Measurements from ENCODE around the gene C1orf174.

Gene C1orf174

DNA sequence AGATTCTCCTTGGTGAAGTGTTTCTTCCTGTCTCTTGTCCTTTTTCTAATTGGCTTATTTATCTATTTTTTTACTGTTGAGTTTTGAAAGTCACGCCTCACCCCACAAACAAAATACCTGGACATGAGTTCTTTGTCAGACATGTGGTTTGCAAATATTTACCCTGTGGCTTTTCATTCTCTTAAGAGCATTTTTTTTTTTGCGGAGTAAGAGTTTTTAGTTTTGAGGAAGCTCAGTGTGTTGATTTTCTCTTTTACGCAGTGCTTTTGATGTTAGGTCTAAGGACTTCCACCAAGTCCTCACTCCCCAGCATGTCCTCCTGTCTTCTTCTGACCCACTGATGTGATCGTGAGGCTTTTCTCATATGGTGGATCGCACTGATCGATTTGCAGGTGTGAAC is 35.2 kb downstream of the C1orf174 start:
- no peak for DNase-seq

GRCh38 chr1:3863231-3863935 is 36.7 kb downstream of the C1orf174 start:
- no peak for DNase-seq

DNA sequence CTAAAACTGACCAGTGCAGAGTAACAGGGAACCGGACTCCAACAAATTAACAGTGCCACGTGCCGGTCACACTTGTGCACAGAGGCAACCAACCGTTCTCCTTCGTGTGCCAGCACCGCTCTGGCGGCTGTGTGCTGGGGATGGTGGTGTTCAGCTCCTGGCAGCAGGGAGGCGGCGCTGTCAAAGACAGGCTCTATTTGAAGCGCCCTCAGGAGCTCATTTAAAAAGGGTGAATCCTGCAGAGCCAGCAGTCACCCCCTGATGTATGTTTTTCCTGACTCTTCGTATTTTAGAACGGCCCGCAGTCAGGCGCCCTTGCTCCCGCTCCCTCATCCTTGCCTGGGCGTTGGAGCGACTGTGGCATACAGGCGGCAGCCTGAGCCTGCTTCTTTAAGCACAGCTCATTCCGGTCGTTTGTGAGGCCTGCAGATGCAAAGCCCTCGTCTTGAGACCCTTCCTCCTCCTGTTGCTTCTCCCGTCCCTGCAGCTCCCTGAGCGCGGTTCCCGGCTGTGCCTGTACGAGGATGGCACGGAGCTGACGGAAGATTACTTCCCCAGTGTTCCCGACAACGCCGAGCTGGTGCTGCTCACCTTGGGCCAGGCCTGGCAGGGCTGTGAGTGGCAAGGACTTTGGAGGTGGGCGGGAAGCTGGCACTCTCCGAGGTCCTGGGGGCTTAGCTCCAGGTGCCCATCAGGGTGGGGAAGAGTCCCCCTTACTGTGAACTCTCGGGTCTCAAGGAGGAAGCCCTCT is 41.7 kb downstream of the C1orf174 start:
- peak; percentile 6 to 21 for DNase-seq

- DNase-seq: no peak
These were observed 42.3 kb downstream of the C1orf174 start for GRCh38 chr1:3857791-3858129.

DNA sequence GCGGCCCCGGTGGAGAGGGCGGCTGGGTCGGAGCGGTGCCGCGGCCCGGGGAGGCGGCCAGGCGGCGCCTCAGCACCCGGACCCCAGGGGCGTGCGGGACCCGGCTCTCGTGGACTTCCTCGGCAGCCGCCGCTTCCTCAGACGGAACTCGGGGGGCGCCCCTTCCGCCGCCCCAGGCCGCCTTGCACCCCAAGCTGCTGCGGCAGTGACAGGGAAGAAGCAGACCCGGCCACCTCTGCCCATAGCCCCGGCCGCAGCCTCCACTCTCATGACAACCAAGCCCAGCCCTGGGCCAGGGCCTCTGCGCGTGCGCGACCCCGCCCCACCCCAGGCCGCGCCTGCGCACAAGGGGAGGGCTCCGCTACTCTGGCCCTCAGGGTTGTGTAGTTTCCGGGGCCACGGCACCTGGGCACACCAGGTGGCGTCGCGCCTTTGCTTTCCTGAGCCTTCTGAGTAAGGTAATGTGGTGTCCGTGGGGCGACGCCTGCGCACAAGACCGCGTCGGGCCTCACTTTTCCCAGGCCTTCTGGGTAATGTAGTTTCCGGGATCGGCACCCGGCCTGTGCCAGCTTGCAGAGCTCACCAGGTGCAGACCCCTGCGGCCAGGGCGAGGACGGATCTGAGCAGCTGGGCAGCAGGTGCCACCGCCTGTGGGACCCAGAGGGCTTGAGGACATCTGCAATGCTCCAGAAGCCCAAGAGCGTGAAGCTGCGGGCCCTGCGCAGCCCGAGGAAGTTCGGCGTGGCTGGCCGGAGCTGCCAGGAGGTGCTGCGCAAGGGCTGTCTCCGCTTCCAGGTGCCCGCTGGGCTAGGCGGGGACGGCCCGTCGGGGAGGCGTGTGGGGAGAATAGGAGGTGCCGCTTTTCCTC is 42.9 kb downstream of the C1orf174 start, which contains the start of the genes CEP104 and DFFB:
Gene CEP104 (minus strand): TSS at position 289 of the 868 bp plus-strand sequence. CDS start 4,804 bp downstream, outside the sequence.
Gene DFFB (plus strand): TSS at position 554 of the 868 bp plus-strand sequence. CDS start 128 bp downstream, at position 682.
- DNase-seq: peak; percentile 93 to 95

DNA sequence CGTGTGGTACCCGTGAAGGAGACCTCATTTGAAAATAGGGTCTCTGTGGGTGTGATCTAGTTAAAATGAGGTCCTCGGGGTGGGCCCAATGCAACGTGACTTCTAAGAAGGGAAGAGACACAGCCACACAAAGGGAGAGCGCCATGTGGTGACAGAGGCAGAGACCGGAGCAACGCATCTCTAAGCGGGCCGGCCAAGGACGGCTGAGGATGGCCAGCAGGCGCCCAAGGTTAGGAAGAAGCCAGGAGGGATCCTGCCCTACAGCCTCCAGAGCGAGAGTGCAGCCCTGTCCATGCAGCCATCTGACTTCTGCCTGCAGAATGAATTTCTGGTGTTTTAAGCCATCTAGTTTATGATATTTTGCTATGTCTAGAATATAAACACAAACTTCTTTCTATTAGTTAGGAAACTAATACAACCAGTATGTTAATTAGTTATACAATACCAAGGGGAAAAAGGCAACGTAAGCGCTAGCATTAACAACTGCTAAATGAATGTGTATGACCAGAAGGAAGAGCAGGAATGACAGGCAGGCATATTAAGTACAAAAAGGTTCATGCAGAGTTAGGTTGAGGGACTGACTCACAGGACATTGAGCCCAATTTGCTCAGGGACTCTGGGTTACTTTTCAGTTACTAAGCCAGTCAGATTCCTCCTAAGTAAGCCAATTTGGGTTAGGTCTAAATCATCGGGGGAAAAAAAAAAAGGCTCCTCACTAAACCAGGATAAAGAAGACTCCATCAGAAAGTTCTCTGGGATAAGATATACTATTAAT is 47.2 kb downstream of the C1orf174 start:
- DNase-seq: no peak

DNA sequence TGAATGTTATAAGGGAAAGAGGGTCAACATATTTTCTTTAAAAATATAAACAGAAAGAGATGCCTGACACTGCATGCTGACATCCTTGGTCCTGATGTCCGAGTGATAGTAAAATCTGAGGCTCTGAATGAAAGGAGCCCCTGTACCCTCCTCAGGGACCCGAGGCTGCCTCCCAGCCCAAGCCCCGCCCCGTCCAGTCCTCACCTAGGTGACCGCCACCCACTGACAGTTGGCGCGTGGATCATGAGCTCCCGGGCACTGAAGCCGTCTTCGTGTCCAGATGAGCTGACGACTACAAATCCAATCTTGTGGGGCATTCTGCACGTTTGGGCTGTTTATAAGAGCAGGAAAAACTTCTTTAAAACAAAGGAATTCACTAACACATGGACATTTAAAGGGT is 48.0 kb downstream of the C1orf174 start:
- no peak for DNase-seq

DNA sequence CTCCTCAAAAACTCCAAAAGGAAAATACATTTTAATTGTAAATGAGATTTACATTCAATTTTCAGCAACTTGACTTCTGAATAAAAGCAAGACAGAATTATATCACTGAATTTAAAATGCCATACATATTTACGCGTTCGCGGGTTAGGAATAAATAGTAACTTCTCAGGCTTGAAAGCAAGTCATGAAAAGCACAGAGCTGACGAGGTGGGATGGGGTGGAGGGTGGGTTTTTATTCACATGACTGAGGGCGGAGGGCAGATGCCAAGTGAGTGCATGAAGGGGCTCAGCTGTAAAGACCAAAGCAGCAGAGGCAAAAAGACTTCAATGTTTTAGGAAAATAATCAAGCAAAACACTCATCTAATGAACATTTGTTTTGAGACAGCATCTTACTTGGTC is 48.8 kb downstream of the C1orf174 start:
- no peak for DNase-seq

DNA sequence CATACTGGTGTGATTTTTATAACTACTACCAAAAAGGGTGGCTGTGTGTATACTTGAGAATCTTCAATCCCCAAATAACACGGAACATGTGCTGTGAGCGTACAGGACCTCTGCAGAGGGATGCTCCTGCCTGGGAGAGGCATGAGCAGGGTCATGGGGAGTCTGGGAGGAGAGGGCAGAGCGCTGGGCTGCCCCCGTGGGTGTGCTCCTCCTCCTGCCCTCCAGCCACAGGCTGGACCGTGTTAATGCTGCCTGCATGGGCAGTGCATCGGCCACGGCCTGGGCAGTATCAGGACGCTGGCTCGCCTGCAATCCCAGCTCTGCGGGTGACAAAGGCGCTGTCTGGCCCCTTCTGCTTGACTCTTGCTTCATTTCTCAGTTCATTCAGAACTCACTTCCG is 49.2 kb downstream of the C1orf174 start:
- DNase-seq: no peak

DNA sequence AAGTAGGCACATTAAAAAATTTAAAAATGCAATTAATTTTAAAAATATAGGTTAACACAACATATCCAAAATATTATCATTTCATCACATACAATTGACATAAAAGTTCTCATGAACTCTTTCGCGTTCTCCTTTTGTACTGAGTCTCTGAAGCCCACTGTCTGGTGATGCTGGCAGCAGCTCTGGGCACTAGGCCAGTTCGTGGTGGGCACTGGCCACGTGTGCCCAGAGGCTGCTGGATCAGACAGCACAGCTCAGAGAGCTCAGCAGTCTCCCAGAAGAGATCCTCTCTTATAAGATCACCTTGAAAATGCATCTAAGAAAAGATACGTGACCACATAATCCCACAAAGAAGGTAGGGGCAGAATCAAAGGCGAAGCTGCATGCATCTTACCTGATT is 53.0 kb downstream of the C1orf174 start:
- DNase-seq: no peak

DNA sequence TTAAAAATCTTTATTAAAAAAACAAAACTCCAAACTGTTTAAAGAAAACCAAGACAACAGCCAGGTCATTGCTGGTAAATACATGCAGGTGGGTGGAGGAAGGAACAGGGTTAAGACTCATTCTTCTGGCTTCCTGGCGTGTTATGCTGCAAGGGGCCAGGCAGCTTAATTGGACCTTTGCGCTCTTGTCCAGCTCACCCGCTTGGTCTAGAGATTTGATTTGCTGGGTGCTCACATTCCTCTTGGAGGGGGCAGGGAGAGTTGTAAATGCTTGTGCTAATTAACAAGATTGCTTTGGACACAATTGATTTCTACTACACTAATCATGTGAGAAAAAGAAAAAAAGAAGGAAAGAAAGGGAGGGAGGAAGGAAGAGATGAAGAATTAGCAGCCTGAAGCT is 53.5 kb downstream of the C1orf174 start:
- DNase-seq: no peak

GRCh38 chr1:3842912-3843311 is 57.2 kb downstream of the C1orf174 start:
- DNase-seq: no peak

DNA sequence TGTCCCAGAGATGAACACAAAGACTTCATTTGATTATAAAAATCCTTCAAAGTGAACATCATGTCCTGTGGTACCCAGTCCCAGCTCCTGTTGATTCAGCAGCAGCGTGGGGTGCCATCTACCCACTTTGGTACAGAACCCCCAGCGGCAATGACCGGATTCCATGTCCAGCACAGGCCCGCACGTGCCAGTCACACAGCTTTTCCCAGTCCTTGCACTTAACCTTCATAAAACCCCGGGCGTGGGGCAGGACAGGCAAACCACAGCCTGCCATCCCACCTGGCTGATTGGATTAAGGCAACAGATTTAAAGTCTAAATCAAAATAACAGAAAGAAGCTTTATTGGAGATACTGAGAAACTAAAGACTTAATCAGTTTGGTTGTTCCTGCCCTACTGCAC is 58.6 kb downstream of the C1orf174 start:
- DNase-seq: no peak
